GM18517 (cell line): Measurements from ENCODE around the gene MB.

Experiments
- ATAC-seq: cut with Tn5 transposase; IDR thresholded peaks from one replicate; pipeline ENCODE4 v1.9.1; 2021; ENCODE audit warnings: mild to moderate bottlenecking, moderate library complexity; ENCODE audit not compliant: unreplicated experiment

Gene MB

DNA sequence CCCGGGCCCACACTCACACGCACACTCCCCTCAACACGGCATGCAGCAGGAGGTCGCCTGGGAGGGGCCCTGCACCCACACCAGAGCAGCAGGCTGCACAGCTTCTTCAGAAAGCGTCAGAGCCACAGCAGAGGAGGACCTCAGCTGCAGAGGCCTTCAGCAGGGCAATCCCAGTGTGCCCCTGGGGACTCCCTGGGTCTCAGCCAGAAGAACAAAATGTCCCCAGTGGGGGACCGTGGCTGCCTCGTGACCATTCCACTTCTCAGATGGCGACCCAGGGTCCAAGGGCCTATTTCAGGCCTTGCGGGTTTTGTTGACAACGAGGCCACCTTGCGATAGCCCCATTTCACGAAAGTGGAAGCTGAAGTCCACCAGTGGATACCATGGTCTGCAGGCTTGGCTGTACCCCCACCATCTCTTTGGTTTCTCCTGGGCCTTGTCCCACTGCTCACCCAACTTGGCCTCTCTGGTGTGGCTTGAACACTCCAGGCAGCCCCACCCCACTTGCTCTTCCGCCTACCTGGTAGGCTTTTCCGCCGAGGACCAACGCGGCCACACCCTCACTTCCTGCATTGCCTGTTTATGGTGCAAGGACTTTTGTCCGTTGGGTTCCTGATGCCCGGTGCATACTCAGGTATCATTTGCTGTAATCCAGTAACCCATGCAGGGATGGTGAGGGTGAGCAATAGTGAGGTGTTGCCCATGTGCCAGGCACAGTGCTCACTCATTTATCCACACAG lies 38.1 kb downstream of the MB start:
- no peak for ATAC-seq

DNA sequence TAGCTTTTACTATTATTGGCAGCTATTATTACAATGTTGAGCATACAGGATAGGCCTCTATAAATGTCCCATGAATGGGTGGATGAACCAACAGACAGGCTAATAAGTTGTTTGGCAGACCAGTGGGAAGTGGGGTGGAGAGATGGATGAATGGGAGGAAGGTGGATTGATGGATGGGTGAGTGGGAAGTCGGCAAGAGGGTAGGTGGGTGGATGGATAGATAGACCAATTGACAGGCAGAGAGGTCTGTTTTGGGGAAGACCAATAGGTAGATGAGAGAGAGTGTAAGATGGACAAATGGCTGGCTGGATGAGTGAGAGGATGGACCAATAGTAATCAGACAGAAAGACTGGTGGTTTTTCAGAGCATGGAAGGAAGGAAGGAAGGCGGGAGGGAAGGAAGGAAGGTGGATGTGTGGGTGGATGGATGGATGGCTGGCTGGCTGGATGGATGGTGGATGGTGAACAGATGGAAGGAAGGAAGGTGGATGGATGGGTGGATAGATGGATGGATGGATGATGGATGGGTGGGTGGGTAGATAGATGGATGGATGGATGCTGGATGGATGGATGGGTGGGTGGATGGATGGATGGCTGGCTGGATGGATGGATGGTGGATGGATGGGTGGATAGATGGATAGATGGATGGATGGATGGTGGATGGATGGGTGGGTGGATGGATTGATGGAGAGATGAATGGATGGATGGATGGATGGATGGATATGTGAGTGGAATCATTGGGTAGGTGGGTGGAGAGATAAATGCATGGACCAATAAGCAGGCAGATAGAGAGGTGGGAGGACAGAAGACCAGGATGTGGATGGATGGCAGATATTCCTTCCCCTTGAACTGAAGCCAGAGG lies 39.1 kb downstream of the MB start:
- no peak for ATAC-seq

DNA sequence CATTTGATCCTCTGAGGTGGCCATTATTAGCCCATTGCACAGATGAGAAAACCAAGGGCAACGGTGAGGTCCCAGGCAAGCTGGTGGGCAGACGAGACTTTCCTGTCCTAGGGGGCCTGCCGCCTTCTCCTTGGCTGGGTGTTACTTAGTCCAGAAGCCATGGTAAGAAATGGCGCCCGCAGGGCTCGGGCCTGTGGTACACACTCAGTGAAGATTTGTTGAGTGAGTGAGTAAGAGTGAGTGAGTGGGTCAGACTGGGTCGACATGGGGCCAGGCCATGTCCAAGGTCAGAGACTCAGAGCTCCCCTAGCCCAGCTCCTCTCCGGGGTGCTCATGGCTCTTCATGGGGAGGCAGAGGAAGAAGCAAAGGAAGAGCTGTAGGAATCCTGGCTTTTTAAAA lies 40.5 kb downstream of the MB start:
- ATAC-seq, result no peak

GRCh38 chr22:35575116-35575748 lies 41.9 kb downstream of the MB start:
- ATAC-seq, result no peak

DNA sequence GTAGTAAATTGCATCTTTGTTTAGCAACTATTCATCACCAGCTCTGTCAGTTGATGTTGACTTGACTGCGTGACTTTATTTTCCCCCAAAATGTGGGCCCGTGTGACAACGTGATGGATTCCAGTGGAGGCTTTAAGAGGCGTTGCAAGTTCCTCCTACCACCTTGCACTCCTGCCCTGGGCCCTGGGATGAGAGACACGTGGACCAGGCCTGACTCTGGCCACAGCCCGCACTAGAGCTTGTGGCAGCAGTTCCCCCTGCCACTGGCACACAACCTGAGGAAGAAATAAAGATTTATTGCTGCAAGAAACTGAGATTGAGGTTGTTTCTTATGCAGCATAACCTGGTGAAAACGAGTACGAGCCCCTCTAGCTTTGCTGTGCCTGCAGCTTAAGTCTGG lies 44.6 kb downstream of the MB start:
- no peak for ATAC-seq

DNA sequence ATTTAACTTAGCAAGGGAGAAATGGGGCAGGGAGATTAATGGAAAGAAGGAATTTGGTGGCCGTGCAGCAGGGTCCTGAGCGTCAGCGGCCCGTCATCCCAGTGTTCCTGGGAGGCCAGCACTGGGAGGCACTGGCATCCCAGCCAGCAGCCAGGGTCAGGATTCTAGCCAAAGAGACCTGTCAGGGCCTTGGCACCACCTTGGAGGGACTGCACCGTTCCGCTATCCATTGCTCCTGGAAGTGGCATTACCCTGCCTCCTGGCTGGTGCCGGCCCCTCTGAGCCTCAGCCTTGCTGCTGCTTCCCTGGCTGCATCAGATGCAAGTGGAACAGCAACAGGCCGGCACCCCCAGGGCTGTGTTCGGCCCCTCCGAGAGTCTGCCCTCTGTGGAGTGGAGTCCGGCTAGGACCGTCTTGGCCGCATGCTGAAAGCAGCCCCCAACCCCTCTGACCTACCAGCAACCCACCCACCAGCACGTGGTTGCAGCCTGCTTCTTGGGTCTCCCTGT lies 46.4 kb downstream of the MB start:
- no peak for ATAC-seq

- no peak for ATAC-seq
Observed at GRCh38 chr22:35569916-35570315, 47.2 kb downstream of the MB start.

- ATAC-seq, result no peak
Observed at GRCh38 chr22:35568751-35569739, 48.1 kb downstream of the MB start.

DNA sequence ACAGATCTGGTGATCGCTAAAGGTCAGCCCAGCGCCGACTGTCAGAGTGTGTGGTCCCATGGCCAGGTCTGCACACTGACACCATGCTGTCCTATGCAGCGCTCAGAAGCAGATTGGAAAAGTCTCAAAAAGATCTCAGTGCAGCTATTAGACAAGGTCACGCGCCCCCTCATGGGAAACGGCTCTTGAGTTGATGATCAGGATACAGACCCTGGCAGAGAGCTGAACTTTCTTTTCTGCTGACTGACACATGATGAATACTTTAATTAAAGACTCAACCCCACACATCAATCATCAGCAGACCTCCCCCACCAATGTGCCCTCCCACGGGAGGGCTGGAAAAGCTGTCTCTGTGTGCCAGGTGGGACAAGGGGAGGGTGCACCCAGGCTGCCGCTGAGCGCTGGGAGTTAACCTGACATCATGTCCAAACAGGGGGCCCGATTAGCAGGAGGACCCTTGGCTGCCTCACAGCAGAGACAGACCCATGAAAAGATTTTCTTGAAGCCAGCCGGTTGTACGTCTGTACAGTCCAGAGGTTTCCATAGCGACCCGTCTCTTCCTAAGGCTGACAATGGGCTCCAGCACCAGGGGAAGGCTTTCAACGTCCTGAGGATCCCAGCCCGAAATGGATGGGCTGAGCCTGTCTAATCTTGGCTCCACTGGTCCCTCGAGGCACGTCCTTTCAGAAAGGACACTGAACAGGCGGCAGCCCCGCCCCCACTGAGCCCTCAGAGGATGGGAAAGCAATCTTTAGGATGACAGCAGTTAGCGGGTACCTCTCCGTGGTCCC lies 49.6 kb downstream of the MB start:
- ATAC-seq, result no peak

GRCh38 chr22:35564975-35565867 lies 51.9 kb downstream of the MB start:
- no peak for ATAC-seq

DNA sequence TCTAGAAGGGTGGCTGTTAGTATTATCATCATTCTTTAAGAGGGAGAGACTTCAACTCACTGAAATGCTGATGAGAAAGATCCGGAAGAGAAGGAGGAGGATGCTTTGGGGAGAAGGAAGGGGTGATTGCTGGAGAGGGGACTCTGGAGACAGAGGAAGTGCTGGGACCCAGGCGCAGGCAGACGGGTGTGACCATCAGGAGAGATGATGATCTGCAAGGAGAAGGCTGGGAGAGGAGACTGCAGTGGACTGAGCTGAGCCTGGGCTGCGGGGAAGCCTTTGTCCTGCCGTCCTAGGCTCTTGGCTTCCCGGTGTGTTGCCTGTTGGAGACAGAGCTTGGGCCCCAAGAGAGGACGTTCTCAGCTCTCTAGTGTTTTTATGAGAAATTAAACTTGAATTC lies 53.9 kb downstream of the MB start:
- no peak for ATAC-seq

DNA sequence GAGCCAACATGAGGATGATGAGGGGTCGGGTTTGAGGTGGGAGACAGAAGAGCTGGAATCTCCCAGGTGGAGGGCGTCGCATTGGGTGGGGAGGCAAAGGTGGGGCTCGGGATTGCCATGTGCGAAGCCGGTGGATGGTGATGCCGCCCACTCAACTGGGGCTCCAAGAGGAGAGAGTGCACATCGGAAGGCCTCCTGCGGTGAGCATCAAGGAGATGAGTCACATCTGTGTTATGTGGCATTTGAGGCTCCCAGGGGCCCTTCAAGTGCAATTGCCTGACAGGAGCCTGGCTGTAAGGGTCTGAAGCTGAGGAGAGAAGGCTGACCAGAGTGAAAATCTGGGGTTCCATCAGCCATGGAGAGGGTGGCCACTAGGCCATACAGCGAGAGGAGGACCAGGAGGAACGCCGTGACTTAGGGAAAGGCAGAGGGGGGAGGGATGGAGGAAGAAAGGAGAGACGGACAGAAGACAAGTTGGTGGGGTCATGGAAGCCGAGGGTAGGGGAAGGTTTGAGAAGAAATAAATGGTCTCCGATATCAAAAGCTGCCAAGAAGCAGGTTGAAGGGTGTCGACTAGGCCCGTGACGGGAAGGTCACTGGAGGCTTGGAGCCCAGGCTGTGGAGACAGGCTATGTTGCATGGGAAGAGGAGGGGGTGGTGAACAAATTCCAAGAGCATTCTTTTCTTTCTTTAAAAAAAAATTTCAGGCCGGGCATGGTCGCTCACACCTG lies 55.2 kb downstream of the MB start:
- ATAC-seq, result no peak

DNA sequence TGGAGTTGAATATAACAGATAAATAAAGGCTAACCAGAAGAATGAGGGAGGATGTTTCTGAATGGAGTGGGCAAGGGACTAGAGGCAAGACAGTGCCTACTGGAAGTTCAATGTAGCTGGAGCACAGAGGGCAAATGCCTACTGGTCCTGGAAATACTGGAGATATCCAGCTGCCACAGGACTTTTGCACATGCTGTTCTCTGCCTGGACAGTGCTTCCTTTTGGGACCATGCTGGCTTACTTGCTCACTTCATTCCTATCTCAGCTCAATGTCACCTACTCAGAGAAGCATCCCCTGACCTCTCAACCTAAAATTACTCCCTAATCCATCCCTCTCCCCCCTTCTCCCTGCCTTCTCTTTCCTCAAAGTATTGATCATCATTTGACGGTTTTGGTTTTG lies 56.3 kb downstream of the MB start:
- ATAC-seq, result no peak

DNA sequence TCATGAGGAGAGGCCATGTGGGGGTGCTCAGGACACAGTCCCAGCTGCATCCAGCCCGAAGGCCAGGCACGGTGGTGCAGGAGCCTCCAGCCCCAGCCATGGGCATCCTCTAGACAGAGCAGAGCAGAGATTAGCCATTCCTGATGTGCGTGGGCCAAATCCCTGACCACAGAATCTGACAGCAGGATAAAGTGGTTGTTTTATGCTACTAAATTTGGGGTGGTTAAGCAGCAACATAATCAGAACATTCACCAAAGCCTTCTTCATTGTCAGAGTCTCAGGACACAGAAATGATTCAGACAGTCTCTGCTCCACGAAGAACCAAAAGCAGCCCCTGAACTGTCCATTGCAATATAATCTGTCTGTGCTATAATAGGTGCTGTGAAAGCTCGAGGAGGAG lies 56.8 kb downstream of the MB start:
- no peak for ATAC-seq

DNA sequence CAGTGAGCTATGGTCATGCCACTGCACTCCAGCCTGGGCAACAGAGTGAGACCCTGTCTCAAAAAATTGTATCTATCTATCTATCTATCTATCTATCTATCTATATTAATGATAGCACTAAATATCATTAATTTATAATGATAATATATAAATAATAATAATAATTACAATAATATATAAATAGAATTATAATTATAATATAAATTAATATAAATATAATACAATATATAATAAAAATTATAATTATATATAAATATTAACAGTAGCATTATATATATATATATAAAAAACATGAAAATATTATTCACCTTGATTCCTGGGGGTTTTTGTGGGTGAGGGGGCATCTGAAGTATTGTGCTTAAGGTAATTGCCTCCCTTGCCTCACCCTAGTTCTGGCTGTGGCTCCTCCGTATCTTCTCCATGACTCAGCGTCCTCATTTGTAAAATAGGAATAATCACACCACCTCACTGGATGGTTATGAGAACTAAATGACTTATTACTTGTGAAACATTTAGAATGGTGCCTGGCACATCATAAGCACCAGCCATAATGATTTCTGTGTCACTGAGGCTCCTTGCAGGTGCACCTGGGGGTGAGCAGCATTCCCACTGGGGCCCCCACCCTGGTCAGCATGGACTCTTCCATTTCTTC lies 57.6 kb downstream of the MB start:
- ATAC-seq, result no peak

DNA sequence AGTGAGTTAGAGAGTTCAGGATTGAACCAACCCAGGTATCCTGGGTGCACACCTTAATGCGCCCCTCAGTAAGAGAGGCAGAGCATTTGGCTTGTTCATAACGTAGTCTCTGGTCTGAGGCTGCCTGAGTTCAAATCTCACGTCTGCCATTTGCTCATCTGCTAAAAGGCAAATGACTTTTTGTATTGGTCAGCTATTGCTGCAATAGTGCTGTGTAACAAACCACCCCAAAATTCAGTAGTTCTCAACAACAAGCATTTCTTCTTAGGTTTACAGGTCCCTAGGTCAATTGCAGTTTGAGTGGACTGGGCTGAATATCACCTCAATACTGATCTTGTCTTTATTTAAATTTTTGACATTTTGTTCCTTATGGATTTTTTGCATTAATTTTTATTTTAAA lies 58.4 kb downstream of the MB start:
- no peak for ATAC-seq

GRCh38 chr22:35558031-35558430 lies 59.1 kb downstream of the MB start:
- ATAC-seq, result no peak
